Muscle of arm (tissue), 12 donors: Measurements from ENCODE around the gene NFIC. TPM values are rescaled to one million over a fixed set of nuclear protein-coding genes. Genes with fewer than 3 reads are reported as not detected.
A peak's percentile ranks its signal among the peaks of the same experiment; 100 is the strongest.
"Not testable (repeated sequence)": the region's sequence is repeated elsewhere in the genome, so short reads cannot be mapped to it uniquely, and the experiment has no call there.

Experiments
- DNase-seq: peaks from one replicate; pipeline ENCODE4 v3.0.0-alpha.2; 2013
- polyA plus RNA-seq, 12 donors: library from polyadenylated mRNA; unstranded; fragments of 120-200 nt; gene quantifications; one replicate each; pipeline ENCODE4 v1.2.1, GENCODE V29; 2013; ENCODE audit not compliant: insufficient read length in 12 of 12

The NFIC gene
- polyA plus RNA-seq, 12 donors: 30.9 to 375 (median 38.9) TPM

DNA sequence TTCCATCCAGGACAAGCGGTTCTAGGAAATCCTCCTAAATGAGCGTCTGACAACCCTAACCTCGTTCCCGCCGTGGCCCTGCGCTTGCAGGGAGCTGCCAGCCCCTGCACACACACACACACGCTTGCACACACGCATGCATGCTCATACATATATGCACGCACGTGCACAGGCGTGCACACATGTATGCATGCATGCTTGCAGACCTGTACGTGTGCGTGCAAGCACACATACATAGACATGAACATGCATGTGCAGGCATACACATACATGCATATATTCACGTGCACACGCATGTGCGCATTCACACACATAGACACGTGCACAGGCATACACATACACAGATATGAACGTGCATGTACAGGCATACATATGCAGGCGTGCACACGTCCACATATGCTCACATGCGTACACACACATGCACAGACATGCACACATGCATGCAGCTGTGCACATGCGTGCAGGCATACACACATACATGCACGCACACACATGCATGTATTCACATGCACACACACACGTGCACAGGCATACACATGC is 78.4 kb downstream of the NFIC start:
- no peak for DNase-seq

DNA sequence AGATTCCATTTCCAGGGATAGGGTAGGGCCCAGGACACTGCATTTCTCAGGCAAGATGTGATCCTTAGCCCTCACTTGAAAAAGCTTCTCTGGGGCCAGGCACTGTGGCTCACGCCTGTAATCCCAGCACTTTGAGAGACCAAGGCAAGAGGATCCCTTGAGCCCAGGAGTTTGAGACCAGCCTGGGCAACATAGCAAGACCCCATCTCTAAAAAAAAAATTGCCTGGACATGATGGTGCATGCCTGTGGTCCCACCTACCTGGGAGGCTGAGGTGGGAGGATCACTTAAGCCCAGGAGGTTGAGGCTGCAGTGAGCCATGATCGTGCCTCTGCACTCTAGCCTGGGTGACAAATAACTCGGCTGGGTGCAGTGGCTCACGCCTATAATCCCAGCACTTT is 80.3 kb downstream of the NFIC start:
- DNase-seq: not testable (repeated sequence)

DNA sequence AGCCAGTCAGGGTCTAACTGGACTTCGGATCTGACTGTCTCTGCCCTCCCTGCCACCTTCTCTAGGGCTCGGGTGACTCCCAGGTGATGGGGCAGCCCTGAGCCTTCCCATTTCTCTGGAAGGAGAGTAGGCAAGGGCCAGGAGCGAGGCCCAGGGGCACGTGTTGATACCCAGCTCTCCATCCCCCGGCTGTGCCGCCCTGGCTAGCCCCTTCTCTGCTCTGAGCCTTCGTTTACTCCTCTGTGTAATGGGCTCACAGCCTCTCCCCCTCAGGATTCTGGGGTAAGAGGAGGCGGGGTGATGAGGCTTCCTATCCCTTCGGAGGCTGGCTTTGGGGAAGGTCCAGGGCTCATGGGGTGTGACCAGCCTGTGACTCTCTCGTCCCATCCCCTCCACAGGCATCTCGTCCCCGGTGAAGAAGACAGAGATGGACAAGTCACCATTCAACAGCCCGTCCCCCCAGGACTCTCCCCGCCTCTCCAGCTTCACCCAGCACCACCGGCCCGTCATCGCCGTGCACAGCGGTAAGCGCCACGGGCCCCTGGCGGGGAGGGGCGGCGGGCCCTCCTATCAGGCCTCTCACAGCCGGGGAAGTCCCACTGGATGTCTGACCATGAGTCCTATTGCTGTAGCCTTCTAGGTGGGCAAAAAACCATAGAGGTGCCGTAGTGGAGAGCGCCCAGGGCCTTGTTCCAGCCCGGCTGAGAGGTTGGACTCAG is 82.4 kb downstream of the NFIC start:
- DNase-seq: no peak

DNA sequence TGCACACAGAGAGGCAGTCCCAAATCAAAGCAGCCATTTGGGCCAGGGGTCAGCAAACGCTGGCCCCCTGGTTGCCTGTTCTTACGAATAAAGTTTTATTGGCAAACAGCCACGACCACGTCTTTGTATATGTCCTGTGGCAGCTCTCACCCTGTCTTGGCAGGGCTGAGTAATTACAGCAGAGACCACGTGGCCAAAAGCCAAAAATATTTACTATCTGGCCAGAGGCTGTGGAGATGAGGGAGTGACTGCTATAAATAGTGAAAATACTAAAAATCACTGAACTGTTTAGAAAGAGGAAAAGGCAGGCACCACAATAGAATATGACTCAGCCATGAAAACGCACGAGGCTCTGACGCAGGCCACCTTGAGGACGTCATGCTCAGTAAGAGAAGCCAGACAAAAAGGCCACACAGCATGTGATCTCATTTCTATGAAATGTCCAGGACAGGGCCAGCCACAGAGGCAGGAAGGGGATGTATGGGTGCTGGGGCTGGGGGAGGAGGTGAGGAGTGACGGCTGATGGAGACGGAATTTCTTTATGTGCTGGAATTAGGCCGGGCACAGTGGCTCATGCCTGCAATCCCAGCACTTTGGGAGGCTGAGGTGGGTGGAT is 84.5 kb downstream of the NFIC start:
- peak; percentile 47 for DNase-seq

DNA sequence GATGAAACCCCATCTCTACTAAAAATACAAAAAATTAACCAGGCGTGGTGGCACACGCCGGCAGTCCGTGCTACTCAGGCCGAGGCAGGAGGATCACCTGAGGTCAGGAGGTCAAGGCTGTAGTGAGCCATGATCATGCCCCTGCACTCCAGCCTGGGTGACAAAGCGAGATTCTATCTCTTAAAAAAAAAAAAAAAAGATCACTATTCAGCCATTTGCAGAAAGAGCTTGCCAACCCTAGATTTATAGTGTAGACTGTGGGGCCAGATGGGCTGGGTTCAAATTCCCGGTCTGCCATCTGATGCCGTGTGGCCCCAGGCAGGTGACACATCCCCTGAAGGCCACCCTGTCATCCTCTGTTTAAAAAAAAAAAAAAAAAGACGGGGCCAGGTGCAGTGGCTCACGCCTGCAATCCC is 85.1 kb downstream of the NFIC start:
- no peak for DNase-seq

DNA sequence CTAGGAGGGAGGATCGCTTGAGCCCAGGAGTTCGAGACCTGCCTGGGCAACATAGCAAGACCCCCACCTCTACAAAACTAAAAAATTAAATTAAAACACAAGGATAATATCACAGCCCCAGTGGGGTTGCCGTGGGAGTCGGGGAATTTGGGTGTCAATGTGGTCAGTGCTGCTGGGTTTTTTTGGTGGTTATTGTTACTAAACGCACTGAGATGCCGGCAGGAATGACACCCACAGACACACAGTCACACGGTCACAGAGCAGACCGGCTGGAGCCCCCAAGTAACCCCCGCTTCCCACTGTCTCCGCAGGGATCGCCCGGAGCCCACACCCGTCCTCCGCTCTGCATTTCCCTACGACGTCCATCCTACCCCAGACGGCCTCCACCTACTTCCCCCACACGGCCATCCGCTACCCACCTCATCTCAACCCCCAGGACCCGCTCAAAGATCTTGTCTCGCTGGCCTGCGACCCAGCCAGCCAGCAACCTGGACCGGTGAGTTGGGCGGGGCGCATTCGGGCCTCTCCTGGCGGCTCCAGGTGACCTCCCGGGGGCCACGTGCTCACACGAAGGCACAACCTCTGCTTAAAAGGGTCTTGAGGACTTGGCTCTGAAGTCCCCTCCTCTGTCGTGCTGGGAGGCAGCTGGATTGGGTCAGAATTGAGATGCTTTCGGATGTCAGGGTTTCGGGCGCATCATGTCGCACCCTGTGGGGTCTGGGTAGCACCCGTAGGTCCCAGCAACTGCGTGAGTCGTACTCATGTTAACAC is 86.0 kb downstream of the NFIC start:
- DNase-seq: no peak

DNA sequence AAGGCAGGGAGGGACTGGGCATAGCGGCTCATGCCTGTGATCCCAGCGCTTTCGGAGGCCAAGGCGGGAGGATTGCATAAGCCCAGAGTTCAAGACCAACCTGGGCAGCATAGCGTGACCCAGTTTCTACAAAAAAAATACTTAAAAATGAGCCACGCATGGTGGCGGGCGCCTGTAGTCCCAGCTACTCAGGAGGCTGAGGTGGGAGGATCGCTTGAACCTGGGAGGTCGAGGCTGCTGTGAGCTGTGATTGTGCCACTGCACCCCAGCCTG is 86.5 kb downstream of the NFIC start:
- not testable (repeated sequence) for DNase-seq

DNA sequence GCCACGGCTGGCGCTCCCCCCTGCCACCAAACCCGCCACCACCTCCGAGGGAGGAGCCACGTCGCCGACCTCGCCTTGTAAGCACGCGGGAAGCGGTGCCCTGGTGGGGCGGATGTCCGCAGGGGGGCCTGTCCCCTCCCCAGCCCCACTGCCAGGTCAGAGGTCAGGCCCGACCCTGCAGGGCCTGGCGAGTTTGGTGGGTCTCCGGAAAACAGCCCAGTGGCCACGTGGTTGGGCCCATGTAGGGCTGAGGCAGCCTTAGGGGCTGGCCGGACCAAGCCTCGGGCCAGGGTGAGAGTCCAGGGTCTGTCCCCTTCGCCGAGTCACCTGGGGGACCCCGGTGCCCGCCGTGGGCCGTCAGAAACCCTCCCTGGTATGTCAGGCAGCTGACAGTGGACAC is 87.5 kb downstream of the NFIC start:
- DNase-seq: no peak

DNA sequence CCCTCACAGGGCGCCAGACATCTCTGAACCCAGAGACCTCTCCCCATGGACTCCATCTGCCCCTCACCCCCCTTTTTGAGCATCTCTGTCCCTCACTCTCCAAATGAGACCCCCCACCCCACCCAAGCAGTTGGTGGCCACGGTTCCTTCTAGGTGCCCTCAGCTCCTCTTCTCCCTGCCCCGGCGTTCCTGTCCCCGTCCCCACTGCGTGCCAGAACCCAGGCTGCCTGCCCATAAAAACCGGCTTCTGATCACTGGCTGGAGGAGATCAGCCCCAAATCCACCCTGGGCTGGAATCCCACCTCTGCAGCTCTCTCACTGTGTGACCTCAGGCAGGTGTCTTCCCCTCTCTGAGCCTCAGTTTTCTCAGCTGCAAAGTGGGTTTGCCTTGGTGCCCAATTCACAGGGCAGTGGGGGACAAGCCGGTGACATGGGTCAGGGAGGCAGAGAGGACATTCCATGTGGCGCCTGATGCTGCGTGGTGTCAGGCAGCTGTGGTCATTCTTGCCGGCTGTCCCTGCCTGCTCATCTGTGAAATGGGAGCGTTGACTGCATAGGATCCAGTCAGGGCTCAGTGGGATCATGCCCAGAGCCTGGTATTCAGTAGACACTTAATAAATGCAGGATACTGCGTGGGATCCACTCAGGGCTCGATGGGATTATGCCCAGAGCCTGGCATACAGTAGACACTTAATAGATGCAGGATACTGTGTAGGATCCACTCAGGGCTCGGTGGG is 88.4 kb downstream of the NFIC start:
- DNase-seq: no peak

DNA sequence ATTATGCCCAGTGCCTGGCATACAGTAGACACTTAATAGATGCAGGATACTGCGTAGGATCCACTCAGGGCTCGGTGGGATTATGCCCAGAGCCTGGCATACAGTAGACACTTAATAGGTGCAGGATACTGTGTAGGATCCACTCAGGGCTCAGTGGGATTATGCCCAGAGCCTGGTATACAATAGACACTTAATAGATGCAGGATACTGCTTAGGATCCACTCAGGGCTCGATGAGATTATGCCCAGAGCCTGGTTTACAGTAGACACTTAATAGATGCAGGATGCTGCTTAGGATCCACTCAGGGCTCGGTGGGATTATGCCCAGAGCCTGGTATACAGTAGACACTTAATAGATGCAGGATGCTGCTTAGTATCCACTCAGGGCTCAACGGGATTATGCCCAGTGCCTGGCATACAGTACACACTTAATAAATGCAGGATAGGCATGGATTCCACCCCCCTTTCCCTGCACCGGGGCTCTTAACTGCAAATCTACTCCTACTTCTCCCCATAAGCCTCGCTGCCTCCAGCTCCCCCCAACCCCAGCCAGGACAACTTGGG is 89.1 kb downstream of the NFIC start:
- no peak for DNase-seq

DNA sequence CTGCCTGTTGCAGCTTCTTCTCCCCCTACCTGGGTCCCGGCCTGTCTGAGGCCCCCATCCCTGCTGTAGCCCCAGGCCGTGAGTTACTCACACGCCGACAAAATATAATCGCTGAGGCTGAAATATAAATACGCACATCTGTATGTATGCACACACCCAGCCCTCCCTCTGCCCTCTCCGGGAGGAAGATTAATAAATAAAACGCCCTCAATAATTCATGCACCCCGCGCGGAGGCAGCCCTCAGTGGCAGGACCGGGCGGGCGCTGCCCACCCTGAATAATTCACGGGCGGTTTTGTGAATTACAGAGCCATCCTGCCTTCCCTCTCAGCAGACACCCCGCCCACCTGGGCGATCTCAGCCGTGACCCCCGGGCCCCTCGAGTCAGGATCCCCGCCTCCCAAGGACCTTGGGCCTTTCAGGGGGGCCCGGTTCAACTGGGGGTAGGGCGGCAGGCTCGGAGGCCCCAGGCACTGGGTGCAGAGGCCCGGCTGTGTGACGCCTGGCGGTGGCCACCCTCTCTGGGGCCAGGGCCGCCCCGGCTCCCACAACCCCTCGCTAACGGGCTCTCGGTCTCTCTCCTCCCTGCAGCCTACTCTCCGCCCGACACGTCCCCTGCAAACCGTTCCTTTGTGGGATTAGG is 89.7 kb downstream of the NFIC start:
- DNase-seq: no peak

DNA sequence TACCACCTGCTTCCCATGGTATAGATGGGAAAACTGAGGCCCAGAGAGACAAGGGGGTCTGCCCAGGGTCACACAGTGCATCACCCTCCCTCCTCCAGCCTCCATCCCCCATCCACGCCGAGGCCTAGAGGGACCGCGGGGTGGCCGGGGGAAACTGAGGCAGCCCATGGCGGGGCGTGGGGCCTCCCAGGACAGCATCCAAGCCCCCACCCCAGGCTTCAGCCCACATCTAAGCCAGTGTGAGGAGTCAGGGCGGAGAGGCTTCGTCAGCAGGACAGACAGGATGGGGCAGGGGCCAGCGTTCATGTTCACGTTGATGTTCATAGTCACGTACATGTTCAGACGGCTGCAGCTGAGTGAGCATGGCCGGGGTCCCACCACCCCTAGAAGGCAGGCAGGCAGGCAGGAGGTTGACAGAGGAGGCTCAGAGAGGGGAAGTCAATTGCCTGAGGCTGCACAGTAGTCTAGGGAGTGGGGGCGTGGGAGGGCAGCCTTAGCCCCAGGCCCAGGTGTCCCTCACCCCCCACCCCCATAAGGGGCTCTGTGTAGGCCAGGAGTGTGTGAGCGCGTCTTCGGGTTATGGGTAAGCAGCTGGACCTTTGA is 90.6 kb downstream of the NFIC start:
- DNase-seq: no peak

DNA sequence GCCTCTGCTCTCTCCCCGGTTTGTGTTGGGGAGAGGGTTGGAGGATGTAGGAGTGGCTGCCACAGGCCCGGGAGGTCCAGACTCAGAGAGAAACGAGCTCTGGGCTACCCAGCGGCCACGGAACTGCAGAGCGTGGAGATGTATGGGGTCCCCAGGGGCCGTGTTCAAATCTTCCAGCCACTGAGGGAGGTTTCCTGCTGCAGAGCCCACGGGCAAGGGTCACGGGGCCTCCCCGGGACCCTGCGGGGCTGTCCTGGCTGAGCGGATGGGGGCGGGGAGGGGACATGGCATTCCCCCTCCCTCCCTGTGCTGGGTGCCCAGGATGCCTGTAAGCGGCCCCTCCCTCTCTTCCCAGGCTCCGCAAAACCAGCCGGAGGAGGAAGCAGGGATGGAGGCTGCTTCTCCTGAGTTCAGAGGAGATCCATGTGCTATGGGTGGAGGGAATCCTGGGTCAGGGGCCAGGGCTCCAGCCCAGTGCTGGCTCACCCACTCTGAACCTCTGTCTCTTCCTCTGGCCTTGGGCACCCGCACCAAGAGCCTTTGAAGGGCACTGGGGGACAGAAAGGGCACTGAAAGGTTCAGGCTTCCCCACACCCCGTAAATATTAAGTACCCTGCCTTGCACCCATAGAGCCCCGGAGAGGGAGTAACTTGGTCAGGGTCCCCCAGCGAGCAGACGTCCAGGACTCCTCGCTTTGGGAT is 91.3 kb downstream of the NFIC start:
- DNase-seq: peak; percentile 36

DNA sequence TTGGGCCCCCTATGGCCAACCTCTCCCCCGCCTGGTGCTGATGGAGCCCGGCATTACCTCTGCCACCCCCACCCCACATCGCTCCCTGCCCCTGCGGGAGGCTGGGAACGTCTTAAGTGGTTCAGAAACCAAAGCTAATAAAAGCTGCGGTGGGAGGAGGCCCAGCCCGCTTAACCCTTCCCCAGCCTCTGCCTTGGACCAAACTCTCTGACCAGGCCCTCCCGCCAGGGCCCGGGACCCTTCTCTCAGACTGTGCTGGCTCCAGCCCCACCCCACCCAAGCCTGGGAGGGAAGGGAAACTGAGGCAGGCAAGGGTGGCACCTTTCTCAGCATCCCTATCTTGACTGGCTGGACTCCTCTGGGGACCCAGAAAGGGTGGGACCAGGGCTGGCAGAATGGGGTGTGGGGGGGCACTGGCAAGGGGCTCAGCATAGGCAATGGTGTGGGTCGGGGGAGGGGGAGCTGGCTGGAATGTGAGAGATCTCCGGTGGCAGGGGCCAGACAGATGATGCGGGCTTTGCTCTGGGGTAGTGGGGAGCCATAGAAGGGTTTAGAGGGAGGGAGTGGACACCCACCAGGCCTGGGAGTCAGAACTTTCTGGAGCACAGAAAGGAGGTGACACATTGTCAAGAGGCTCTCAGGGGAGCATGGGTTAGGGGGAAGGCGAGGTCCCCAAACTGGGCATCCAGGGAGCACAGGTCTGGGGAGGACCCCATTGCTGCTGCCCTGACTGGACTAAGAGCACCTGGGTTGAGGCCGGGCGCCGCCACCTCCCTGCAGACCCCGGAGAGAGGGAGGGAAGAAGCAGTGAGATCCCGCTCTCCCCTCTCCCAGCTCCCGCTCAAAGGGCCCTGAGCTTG is 92.1 kb downstream of the NFIC start:
- DNase-seq: peak; percentile 50

DNA sequence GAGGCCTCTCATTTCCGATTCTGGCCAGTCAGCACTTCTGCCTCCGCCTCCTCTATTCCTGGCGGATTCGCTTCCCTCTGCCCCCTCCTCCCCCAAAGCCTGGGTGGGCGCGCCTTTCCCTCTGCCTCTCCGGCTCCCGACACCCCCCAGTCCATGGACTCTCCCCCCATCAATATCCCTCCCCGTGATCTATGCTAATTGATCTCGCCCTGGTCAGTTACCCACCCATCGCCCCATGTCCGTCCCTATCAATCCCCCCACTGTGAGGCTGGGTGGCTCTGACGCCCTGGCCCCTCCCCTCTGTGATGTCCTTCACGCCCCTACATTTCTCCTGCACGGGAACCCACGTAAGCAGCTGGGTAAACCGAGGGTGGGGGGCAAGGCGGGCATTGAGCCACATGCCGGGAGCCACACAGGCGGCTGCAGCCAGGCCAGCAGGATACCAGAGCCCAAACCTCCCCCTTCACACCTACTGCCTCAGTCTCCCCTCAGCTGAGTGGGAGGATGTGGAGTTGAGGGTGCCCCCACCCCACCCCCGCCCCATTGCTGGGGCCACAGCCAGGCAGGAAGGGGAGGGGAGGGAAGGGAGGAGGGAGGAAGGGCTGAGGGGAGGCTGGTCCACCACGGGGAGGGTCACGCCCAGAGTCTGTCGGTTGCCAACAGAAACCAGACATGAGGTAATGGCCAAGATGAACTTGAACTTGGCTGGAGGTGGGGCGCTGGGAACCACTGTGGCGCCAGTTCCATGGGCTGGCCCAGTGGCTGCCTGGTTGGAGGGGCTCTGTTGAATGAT is 92.9 kb downstream of the NFIC start:
- peak; percentile 95 for DNase-seq

DNA sequence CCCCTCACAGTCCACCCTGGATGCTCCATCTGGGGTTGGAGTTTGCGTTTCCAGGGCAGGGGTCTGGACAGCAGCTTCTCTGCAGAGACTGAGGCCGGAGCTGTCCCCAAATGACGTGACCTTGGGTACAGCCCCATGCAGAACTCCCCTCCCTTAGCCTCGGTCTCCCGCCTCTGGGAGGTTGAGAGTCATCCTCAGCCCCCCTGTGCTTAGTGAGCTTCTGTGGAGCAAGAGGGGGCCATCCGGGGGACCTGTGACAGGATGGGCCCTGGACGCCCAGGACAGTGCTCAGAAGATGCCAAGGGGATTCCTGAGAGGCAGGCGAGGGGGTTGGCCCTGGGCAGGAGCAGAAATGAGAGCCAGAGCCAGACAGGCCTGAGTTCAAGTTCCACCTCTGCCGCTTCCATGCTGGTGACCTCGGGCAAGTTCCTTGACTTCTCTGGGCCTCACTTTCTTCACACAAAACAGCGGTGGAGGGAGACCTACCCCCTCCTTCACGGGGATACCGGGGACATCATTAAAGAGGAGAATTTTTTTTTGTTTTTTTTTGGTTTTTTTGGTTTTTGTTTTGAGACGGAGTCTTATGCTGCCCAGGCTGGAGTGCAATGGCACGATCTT is 93.7 kb downstream of the NFIC start:
- no peak for DNase-seq

DNA sequence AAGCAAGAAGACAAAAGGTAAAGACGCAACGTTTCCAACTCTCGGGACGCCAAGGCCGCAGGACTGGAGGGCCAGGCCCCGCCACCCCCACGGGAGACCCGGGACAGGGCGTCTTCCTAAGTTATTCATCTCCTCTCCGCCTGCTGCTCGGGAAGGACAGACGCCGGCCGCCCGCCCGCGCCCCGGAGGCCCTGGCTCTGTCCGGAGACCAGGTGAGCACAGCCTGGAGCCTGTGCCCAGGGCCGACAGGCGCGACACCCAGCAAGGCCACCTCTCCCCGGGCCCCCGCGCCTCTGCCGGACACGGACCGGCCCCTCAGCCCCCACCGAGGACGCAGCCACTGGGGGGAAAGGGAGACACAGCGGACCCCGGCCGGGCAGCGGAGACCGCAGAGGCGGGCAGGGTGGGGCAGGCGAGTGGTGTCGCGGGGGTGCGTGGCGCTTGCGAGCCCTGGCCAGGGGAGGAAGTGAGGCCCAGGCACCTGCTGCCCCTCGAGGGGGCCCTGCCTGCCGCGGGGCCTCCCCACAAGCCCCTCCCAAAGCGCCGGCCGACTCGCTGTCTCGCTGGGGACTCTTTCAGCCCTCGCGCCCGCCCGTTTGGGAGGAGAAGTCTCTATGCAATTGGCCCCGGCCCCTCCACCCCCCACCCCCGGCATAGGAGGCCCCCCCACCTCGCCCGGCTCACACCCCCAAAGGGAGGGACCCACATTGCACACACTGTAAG is 96.8 kb downstream of the NFIC start:
- no peak for DNase-seq
